Osteocyte (in vitro differentiated cells): ENCODE measurements around the gene MCRS1. TPM values are rescaled to one million over a fixed set of nuclear protein-coding genes. Genes with fewer than 3 reads are reported as not detected.

ENCODE experiments used
- DNase-seq: peaks from one replicate; pipeline ENCODE4 v3.0.0; 2021; ENCODE audit warnings: mixed read lengths; ENCODE audit not compliant: unreplicated experiment; ENCODE audit errors: extremely low spot score
- H3K27ac Mint-ChIP-seq: one replicate; pipeline ENCODE4 v1.8.0; 2021; ENCODE audit warnings: mild to moderate bottlenecking, mixed read lengths; ENCODE audit not compliant: unreplicated experiment
- H3K27me3 Mint-ChIP-seq: one replicate; pipeline ENCODE4 v1.8.0; 2021; ENCODE audit warnings: mixed read lengths; ENCODE audit not compliant: unreplicated experiment
- H3K36me3 Mint-ChIP-seq: one replicate; pipeline ENCODE4 v1.8.0; 2021; ENCODE audit warnings: mixed read lengths; ENCODE audit not compliant: unreplicated experiment
- H3K4me1 Mint-ChIP-seq: one replicate; pipeline ENCODE4 v1.8.0; 2021; ENCODE audit warnings: mixed read lengths; ENCODE audit not compliant: unreplicated experiment
- H3K4me3 Mint-ChIP-seq: one replicate; pipeline ENCODE4 v1.8.0; 2021; ENCODE audit warnings: mild to moderate bottlenecking, moderate library complexity, mixed read lengths; ENCODE audit not compliant: unreplicated experiment
- H3K9me3 Mint-ChIP-seq: one replicate; pipeline ENCODE4 v1.8.0; 2021; ENCODE audit warnings: mixed read lengths; ENCODE audit not compliant: unreplicated experiment
- CTCF ChIP-seq: fragments of 200-600 bp; sonication (generic); IDR thresholded peaks from 2 replicates; pipeline ENCODE4 v1.5.0; 2021; ENCODE audit warnings: antibody characterized with exemption, mild to moderate bottlenecking, moderate library complexity
- total RNA-seq: library from RNA; stranded (reverse); gene quantifications from 2 replicates; pipeline ENCODE4 v1.2.1, GENCODE V29; 2021

MCRS1 gene
- total RNA-seq, 1 donor from 2014 or later = 69.3 TPM

- Mint-ChIP-seq H3K27me3 (no peaks in the 10 kb centered on the region), H3K4me3 (no peak overlapping the region), H3K36me3 (peaks cover 37% of the 10 kb centered on the region), H3K27ac (no peak overlapping the region), H3K4me1 (peaks cover 2% of the 10 kb centered on the region), H3K9me3 (no peaks in the 10 kb centered on the region)
- no peak for TF ChIP-seq CTCF
- DNase-seq = no peak
Observed at GRCh38 chr12:49559011-49559675, 8.8 kb downstream of the MCRS1 start.

- H3K27me3 Mint-ChIP-seq = no peaks in the 10 kb centered on the region
- H3K36me3 Mint-ChIP-seq = peaks cover 31% of the 10 kb centered on the region
- H3K9me3 Mint-ChIP-seq = no peaks in the 10 kb centered on the region
- no peak for TF ChIP-seq CTCF
- no peak overlapping the region for H3K27ac Mint-ChIP-seq
- no peak for DNase-seq
- H3K4me3 Mint-ChIP-seq = no peak overlapping the region
- H3K4me1 Mint-ChIP-seq = peaks cover 2% of the 10 kb centered on the region
Observed at GRCh38 chr12:49558526-49558925, 9.4 kb downstream of the MCRS1 start.

- H3K36me3 Mint-ChIP-seq = peaks cover 31% of the 10 kb centered on the region
- no peaks in the 10 kb centered on the region for H3K9me3 Mint-ChIP-seq
- TF ChIP-seq CTCF = peak; percentile 16
- H3K4me3 Mint-ChIP-seq = no peak overlapping the region
- no peak overlapping the region for H3K27ac Mint-ChIP-seq
- DNase-seq = no peak
- no peaks in the 10 kb centered on the region for H3K27me3 Mint-ChIP-seq
- H3K4me1 Mint-ChIP-seq = peaks cover 2% of the 10 kb centered on the region
Observed at GRCh38 chr12:49557917-49558215, 10.1 kb downstream of the MCRS1 start.

- no peak for DNase-seq
- Mint-ChIP-seq H3K27ac (no peak overlapping the region), H3K36me3 (peaks cover 28% of the 10 kb centered on the region), H3K4me1 (peaks cover 2% of the 10 kb centered on the region), H3K4me3 (no peak overlapping the region), H3K27me3 (peaks cover 4% of the 10 kb centered on the region), H3K9me3 (no peaks in the 10 kb centered on the region)
- no peak for TF ChIP-seq CTCF
Observed at GRCh38 chr12:49557187-49557916, 10.6 kb downstream of the MCRS1 start.

- peaks cover 2% of the 10 kb centered on the region for H3K4me1 Mint-ChIP-seq
- no peak for TF ChIP-seq CTCF
- H3K36me3 Mint-ChIP-seq = peaks cover 22% of the 10 kb centered on the region
- no peak for DNase-seq
- H3K27ac Mint-ChIP-seq = no peak overlapping the region
- H3K9me3 Mint-ChIP-seq = no peaks in the 10 kb centered on the region
- no peak overlapping the region for H3K4me3 Mint-ChIP-seq
- H3K27me3 Mint-ChIP-seq = peaks cover 5% of the 10 kb centered on the region
Observed at GRCh38 chr12:49556391-49557186, 11.4 kb downstream of the MCRS1 start.
